GM11168 (cell line): ENCODE measurements around the gene LMF1.

Experiments
- in situ Hi-C: fragments of 300-500 bp; cut with MboI; formaldehyde crosslinking; loops from one replicate; pipeline ENCODE4 v1.12.0; 2022; ENCODE audit warnings: low sequenced_read_pairs; ENCODE audit not compliant: unreplicated experiment

The LMF1 gene

DNA sequence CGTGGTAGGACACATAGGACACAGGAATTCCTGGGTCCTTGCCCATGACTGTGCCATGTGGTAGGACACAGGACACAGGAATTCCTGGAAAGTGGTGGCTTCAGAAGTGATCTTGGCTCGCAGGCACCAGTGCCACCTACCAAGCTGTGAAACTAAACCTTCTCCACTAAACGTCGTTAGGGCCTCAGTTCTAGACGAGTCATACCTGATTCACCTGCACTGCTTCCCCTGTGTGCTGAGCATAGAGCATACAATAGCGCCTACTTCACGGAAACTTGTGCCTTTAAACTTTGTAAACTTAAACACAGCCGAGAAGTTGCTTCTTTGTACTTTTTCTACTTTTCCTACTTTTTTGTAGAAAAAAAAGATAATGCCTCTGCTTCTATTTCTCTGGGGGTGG, 15.6 kb upstream of the LMF1 start:
- in situ Hi-C loops: no loop called here

DNA sequence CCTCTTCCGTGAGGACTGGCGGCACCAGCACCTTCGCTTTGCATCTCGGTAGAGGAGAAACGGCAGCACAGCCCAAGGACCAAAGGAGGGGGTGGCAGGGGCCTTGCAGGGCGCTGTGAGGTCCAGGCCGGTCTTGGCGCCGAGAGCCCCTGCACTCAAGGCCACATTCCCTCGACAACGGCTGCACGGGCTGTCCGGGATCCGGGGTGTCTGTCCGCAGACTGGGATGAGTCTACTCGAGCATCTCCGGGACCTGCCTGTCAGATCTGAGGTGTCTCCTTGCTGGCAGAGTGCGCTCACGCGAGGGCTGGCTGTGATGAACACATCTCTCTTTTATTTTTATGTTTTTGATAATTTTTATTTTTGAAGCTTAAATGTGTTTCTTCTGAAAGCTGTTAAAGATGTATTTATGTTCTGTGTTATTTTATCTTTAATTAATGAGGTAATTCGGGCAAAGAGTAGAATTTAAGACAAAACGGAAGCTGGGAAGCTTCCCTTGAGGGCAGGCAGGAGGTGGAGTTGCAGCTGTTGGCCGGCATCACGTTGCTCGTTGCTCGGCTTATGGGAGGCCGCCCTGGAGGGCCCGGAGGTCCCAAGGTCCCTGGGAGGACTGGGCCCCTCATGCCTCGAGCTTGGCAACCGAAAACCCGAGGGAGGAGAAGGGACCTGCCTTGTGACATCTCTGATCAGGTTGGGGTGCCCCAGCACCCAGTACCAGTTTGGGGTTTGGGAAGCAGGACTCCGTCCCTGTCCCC, 15.0 kb upstream of the LMF1 start:
- in situ Hi-C loops: no loop called here

DNA sequence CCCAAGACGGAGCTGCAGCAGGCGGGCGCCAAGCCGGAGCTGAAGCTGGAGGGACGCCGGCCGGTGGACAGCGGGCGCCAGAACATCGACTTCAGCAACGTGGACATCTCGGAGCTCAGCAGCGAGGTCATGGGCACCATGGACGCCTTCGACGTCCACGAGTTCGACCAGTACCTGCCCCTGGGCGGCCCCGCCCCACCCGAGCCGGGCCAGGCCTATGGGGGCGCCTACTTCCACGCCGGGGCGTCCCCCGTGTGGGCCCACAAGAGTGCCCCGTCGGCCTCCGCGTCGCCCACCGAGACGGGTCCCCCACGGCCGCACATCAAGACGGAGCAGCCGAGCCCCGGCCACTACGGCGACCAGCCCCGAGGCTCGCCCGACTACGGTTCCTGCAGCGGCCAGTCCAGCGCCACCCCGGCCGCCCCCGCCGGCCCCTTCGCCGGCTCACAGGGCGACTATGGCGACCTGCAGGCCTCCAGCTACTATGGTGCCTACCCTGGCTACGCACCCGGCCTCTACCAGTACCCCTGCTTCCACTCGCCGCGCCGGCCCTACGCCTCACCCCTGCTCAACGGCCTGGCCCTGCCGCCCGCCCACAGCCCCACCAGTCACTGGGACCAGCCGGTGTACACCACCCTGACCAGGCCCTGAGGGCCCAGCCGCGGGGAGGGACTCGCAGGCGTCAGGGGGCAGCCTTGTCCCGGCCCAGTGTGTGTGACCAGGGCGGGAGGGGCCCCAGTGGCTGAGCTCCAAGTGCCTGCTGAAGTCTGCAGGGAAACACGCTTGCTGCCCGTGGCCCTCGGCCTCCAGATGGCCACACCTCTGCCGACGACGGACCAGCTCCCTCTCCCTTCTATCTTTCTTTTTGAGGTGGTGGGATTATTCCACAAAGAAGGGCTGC, 14.2 kb upstream of the LMF1 start:
- in situ Hi-C loops: no loop called here

DNA sequence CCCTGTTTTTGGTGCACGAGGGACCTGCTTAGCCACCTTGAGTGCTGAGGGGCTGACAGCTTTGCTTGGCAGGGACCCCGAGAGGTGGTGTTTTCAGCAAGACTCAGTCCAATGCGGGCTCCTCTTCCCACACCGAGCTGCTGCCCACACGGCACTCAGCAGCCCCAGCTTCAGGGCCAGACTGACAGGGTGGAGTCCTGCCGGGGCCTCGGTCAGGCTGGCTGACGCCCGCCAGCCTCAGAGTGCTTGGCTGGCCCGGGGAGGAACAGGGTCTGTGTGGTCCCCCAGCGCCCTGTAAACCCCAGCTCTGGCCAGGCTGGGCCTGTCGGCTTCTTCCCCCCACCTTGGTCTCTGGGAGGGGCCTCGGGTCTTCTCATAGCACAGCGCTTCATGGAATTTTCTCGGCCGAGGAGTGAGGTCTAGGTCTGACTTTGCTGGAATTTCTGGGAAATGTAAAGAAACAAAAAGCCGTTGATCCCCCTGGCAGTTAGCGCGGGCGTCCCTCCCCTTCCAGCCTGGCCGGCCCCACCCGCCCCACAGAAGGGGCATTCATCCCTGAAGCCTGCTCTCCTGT, 13.4 kb upstream of the LMF1 start:
- in situ Hi-C loops: no loop called here

DNA sequence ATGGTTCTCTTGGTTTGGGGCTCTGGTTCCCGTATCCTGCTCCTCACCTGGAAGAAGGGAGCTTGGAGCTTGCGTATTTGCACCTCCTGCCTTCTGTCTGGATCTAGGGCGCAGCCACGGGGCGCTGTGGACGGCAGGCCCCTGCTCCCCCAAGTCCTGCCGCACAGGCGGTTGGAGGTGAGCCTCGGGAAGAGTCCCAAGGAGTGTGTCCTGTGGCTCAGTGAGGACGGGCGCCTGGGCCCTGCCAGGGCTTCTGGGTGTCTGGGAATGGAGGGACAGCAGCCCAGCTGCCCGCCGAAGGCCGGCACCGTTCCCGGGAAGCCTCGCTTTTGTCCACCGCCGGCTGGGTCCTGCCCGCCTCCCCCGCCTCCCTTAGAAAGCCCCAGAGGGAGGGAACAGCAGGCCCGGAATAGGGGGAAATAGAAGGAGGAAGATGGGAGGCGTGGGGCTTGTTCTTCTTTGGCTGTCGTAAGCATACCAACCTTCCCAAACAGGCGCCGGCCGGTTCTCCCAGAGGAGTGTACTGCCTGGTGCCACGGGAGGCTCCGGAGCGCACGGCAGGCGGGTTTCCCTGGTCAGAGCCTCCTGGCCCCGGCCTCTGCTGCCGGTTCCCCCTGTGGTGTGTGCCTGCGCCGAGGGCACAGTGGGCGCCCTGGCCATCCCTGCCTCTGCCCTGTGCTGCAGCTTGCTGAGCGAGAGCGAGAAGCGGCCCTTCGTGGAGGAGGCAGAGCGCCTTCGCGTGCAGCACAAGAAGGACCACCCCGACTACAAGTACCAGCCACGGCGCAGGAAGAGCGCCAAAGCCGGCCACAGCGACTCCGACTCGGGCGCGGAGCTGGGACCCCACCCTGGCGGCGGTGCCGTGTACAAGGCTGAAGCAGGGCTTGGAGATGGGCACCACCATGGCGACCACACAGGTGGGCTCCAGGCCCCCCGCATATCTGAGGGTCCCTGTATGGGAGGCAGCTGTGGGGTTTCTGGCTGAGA, 12.6 kb upstream of the LMF1 start:
- in situ Hi-C loops: no loop called here

DNA sequence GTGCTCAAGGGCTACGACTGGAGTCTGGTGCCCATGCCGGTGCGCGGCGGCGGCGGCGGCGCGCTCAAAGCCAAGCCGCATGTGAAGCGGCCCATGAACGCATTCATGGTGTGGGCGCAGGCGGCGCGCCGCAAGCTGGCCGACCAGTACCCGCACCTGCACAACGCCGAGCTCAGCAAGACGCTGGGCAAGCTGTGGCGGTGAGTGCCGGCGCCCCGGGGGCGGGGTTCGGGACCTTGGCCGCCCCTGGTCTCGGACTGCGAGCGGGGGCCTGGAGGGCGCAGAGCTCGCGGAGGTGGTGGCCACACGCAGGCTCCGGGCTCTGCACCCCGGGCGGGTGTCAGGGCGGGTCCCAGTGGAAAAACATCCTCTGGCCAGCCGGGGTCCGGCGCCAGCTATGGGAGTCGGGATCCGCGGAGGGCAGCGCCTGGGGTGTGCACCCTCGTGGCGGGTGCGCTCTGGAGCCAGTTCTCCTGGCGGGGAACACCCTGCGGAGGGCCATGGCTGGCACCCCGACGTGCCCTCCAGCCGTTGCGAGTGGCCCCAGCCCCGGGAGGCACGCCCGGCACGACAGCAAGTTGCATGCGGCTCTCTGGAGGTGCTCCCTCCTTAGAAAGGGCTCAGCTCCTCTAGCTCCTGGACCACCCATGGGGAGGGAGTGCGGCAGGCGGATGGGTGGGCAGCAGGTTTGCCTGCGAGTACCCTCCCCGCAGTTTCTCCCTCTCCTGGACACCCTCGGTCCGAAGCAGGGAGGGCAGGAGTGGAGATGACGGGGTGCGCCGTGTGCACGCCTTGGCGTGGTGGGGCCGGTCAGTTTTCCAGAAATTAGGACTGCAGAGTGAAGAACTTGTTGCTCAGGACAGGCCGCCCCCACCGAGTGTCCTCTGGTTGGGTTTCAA, 11.6 kb upstream of the LMF1 start:
- in situ Hi-C loops: no loop called here

DNA sequence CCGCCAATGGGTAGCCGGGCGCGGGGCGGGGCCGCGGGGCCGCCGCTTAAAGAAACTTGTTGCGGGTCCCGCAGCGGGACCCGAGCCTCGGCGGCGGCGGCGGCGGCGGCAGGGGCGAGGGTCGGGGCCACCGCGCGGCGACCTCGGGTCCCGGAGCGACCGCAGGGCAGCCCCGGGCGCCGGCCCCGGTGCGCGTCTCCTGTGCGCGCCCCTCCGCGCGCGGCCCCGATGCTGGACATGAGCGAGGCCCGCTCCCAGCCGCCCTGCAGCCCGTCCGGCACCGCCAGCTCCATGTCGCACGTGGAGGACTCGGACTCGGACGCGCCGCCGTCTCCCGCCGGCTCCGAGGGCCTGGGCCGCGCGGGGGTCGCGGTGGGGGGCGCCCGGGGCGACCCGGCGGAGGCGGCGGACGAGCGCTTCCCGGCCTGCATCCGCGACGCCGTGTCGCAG, 10.9 kb upstream of the LMF1 start, which contains the start of gene SOX8:
TSS of gene SOX8 (plus strand) at position 76 of the 450 bp plus-strand sequence. CDS start at position 229, 153 bp downstream.
- in situ Hi-C loops: no loop called here

DNA sequence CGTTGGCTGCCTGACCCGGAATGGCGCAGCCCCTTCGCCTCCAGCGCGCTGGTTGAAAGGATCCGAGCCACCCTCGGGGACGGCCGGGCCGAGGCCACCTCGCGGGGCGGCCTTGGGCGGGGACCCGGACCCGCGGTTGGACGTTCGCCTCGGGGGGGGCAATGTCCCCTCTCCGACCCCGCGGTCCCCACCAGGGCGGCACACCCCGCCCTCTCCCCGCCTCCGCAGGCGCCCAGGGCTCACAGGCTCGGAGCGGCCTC, 9.7 kb upstream of the LMF1 start:
- in situ Hi-C loops: no loop called here

DNA sequence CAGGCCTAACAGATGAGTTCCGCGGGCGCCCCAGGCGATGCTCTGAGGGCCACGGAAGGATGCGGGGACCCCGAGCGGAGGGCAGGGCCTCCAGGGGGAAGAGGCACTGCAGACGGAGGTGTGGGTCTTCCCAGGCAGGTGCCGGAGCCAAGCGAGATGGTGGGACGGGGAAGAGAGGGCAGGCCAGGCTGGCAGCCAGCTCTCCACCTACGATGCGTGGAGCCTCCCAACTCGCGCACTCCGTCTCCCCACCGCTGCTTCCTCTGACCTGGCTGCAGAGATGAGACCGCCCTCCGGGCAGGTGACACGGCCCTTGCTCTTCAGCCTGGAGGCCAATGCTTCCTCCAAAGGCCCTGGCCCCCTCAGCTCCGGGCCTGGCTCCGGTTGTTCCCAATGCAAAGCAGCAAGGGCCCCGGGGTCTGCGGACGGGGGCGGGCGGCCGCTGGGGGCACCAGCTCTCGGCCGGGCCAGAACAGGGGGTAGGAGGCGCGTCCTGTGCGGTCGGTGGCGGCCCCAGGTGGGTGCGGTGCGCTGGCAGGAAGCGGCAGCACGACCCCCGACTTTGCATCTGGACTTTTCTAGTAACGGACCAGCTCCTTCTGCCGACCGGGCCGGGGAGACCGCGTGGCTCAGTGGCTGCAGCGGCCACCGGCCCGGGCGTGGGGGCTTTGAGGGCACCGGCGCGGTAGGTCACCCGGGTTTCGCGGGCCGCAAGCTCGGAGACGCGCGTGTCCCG, 9.2 kb upstream of the LMF1 start:
- in situ Hi-C loops: no loop called here

DNA sequence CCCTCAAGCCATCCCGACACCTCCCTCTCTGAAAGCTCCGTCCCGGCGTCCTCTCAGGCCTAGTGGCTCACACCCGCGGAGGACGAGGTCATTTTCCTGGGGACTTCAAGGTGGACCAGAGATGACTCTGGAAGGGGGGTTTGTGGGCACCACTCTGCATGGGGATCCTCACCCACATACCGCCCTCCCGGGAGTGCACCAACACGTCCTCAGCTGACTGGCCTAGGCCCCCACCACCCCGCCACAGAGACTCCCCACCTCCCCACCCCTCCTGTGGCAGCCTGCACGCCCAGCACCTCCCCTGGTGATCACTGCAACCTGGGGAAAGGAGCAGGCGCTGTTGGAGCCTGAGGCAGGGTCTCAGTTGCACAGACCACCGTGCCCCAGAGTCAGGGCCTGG, 8.4 kb upstream of the LMF1 start:
- in situ Hi-C loops: no loop called here

DNA sequence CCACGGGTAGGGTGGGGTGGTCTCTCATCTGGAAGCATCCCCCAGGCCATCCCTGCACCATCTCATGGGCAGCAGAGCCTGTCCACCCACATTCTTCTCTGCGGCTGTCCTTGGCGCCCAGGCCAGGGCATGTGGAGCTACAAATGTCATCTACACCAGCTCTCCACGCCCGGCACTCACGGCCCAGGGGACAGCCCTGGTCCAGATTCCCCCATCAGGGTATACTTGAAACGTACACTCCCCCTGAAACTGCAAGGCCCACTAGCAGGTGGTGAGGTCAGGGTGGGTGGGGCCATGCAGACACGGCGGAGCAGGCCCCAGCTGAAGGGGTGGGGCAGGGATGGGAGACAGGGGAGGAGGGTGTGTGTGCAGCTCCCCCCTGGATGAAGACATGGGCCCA, 7.6 kb upstream of the LMF1 start:
- in situ Hi-C loops: no loop called here

DNA sequence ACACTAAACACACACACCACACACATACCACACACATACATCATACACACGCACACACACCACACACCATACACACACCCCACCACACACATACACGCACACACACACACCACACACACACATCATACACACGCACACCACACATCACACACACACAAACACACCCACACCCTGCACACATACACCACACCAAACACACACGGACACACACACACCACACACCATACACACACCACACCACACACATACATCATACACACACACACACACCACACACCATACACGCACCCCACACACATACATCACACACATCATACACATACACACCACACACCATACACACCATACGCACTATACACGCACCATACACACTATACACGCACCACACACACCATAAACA, 7.1 kb upstream of the LMF1 start:
- in situ Hi-C loops: no loop called here

DNA sequence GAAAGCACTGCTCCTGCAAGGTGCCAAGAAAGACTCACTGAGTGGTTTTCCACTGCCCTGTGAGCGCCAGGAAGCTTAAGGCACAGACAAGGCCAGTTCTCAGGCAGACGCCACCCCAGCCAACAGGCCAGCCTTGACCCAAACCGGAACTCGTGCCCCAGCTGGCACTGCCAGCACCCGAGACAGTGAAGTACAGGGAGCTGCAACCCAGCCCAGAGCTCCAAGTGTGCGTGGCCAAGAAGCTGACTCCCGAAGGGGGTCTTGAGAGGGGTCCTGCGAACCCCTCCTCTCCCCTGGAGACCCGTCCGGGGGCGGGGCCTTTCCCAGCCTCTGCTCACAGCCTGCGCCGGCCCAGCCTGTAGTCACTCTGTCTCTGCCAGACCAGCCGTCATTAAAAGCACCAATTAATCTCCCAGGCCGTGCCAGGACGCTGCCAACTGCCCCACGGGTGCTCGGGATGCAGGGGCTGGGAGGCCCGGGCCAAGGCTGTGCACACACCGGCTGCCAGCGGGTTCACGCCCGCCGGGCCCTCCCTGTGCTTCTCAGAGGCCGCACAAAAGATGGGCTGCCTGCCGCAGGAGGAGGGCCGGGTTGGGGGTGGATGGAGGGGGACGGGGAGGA, 6.4 kb upstream of the LMF1 start:
- in situ Hi-C loops: no loop called here

DNA sequence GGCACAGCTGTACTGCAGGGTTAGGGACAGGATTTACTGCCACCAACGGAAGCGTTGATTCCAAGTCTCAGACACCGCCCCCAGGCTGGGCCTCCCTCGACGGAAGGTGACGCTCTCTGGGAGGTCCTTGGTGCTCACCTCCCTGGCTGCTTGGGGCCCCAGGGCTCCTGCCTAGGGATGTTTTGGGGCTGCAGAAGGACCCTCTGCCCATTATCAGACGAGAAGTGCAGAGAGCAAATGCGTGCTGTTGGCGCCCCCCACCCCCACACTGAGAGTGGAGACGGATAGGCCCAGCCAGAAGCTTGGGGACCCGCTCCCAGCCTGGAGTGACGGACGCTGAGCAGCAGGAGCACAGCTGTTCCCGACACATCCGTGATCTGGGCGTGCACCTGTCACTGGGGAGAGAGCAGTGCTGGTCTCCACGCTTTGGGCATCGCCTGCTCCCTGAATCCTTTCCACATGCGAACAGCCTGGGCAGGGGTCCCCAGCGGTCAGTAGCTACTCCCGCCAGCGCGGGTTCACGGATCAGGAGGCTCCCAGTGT, 5.7 kb upstream of the LMF1 start:
- in situ Hi-C loops: no loop called here

DNA sequence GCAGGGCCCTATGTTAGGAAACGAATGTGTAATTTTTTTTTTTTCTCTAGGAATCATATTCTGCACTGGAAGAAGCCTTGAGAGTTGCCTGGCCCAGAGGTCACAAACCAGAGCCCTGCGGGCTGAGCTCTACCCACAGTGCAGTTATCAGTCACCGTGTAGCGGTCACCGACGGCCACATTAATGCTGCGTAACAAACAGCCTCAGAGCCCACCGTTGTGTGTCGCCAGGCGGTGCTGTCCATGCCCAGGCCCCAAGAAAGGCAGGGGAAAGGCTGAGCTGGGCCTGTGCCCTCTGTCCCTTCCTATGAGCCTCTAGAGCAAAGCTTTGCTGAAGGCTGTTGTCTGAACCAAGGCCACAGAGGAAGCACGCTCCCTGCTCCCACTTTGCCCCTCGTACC, 4.5 kb upstream of the LMF1 start:
- in situ Hi-C loops: no loop called here

DNA sequence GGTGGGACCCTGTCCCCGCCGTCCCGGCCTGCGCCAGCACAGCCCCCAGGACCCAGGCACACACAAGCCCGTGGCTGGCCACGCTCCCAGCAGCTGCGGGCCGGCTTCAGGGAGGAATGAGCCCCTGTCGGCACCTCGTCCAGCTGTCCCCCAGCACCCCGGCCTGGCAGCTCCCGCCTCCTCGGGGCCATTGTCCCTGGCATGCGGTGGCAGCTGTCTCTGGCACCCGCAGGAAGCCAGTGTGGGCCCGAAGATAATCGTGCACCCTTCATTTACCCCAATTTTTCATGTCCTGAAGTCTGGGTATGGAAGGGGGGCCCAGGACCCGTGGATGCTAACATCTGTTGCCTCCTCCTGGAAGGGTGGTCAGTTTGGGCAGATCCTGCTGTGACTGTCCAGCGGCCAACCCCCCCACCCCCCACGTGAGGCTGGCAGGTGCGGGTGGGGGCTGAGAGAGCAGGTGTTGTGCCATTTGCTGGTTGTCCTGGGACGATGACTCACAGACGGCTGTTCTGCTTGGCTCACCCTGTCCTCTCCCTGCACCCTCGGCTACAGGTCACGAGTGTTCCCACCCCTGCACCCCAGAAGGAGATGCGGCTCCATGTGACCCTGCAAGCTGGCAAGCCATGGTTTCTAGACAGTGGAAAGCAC, 4.0 kb upstream of the LMF1 start:
- in situ Hi-C loops: no loop called here

DNA sequence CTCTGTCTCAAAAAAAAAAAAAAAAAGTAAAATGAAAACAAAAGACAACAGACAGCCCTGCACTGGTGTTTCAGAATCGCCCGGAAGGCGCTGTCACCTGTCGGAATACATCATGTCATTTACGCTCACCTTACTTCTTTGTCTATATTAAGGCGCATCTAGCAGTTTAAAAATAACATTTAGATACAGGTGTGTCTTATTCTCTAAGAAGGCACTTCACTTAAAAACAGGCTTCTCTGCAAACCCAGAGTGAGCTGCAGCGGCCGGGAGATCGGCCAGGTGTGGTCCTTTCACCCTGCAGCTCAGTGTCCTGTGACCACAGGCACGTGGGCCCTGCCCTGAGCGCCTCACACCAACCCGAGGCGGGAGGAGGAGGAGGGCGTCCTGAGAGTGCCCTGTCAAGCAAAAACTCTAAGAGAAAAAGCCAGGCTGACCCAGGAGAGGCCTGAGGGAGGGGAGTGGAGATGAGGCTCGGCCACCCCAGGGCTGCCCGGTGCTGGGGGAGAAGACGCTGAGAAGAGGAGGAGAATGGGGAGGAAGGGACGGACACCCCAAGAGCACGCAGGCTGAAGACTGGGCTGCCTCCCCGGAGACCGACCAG, 3.3 kb upstream of the LMF1 start:
- in situ Hi-C loops: no loop called here
